Vagina (tissue), 2 donors: ENCODE data around the gene RASGRP2. TPM values are rescaled to one million over a fixed set of nuclear protein-coding genes. Genes with fewer than 3 reads are reported as not detected.

Source experiments
- DNase-seq, 2 donors: peaks; one replicate each; pipeline ENCODE4 v3.0.0-alpha.2; 2017; ENCODE audit errors: extremely low spot score in 2 of 2
- H3K27ac ChIP-seq: fragments of 200-600 bp; sonication (generic); one replicate; pipeline ENCODE4 v1.5.1; 2019
- H3K27me3 ChIP-seq: fragments of 200-600 bp; sonication (generic); one replicate; pipeline ENCODE4 v1.5.1; 2019
- H3K36me3 ChIP-seq, 2 donors: fragments of 200-600 bp; sonication (generic); one replicate each; pipeline ENCODE4 v1.5.1; 2017 to 2019
- H3K4me1 ChIP-seq: fragments of 200-600 bp; sonication (generic); one replicate; pipeline ENCODE4 v1.5.1; 2019
- H3K4me3 ChIP-seq, 2 donors: fragments of 200-600 bp; sonication (generic); 1 replicate in 1 of 2; 2 replicates in 1 of 2; pipeline ENCODE4 v1.5.1; 2016 to 2019
- H3K9me3 ChIP-seq: fragments of 200-600 bp; sonication (generic); one replicate; pipeline ENCODE4 v1.5.1; 2019
- CTCF ChIP-seq, 3 experiments: fragments of 450-650 bp in 2 of 3; fragments of 200-600 bp in 1 of 3; sonication (generic) in 1 of 3; IDR thresholded peaks; one replicate each; pipeline ENCODE4 v1.5.1; 2017 to 2019; ENCODE audit warnings: antibody characterized with exemption in 3 of 3, mild to moderate bottlenecking in 2 of 3, moderate library complexity in 2 of 3
- POLR2A ChIP-seq, 2 donors: fragments of 450-650 bp; IDR thresholded peaks; one replicate each; pipeline ENCODE4 v1.6.1; 2017; ENCODE audit warnings: antibody characterized with exemption in 2 of 2, mild to moderate bottlenecking in 2 of 2, moderate library complexity in 2 of 2
- POLR2AphosphoS5 ChIP-seq, 2 donors: sonication (generic); formaldehyde crosslinking; IDR thresholded peaks; one replicate each; pipeline ENCODE4 v1.9.0; 2017; ENCODE audit warnings: antibody characterized with exemption in 2 of 2, mild to moderate bottlenecking in 2 of 2, low read depth in 1 of 2; ENCODE audit not compliant: insufficient read depth in 1 of 2
- intact Hi-C: fragments of 100-400 bp; cut with DNase I; formaldehyde crosslinking; loops from one replicate; pipeline ENCODE4 v1.15.1; 2023
- total RNA-seq: library from RNA; depleted of rRNA; stranded (reverse); fragments of >200 nt; gene quantifications from one replicate; pipeline ENCODE4 v1.2.3, GENCODE V29; 2016

The RASGRP2 gene
- total RNA-seq, 1 donor from 2014 or later = 27.5 TPM

GRCh38 chr11:64711956-64712362 is 32.0 kb downstream of the RASGRP2 start:
- Histone ChIP-seq H3K4me3 (no peak overlapping the region), H3K9me3 (no peaks in the 10 kb centered on the region), H3K27ac (no peak overlapping the region), H3K4me1 (peaks cover 9% of the 10 kb centered on the region), H3K27me3 (peaks cover 11% of the 10 kb centered on the region), H3K36me3 (no peaks in the 10 kb centered on the region)
- intact Hi-C loops = no loop called here
- DNase-seq = no peak
- TF ChIP-seq CTCF (IDR thresholded peaks at IDR 0.05) = no peak
- no peak for TF ChIP-seq POLR2AphosphoS5 (IDR thresholded peaks at IDR 0.05; ENCODE audit: insufficient read depth in 1 of 2, low read depth in 1 of 2)
- no peak for TF ChIP-seq POLR2A (IDR thresholded peaks at IDR 0.05)

- TF ChIP-seq POLR2A (IDR thresholded peaks at IDR 0.05) = no peak
- no peak for TF ChIP-seq POLR2AphosphoS5 (IDR thresholded peaks at IDR 0.05; ENCODE audit: insufficient read depth in 1 of 2, low read depth in 1 of 2)
- no peak for TF ChIP-seq CTCF (IDR thresholded peaks at IDR 0.05)
- Histone ChIP-seq H3K9me3 (no peaks in the 10 kb centered on the region), H3K4me3 (no peak overlapping the region), H3K27me3 (peaks cover 11% of the 10 kb centered on the region), H3K4me1 (peaks cover 9% of the 10 kb centered on the region), H3K27ac (no peak overlapping the region), H3K36me3 (no peaks in the 10 kb centered on the region)
- intact Hi-C loops = no loop called here
- no peak for DNase-seq
These were observed 32.6 kb downstream of the RASGRP2 start for GRCh38 chr11:64711138-64711955.

GRCh38 chr11:64710418-64711137 is 33.4 kb downstream of the RASGRP2 start:
- Histone ChIP-seq H3K9me3 (no peaks in the 10 kb centered on the region), H3K36me3 (no peaks in the 10 kb centered on the region), H3K4me1 (peaks cover 9% of the 10 kb centered on the region), H3K27me3 (peaks cover 11% of the 10 kb centered on the region), H3K4me3 (no peak overlapping the region), H3K27ac (no peak overlapping the region)
- no peak for DNase-seq
- intact Hi-C loops = no loop called here
- TF ChIP-seq CTCF (IDR thresholded peaks at IDR 0.05) (no peak), POLR2AphosphoS5 (IDR thresholded peaks at IDR 0.05; ENCODE audit: insufficient read depth in 1 of 2, low read depth in 1 of 2) (no peak), POLR2A (IDR thresholded peaks at IDR 0.05) (no peak)

GRCh38 chr11:64705501-64705900 is 38.4 kb downstream of the RASGRP2 start:
- no peaks in the 10 kb centered on the region for H3K27me3 ChIP-seq

More at GRCh38 chr11:64705501-64705900, 38.4 kb downstream of the RASGRP2 start:
- Histone ChIP-seq H3K4me3 (no peak overlapping the region), H3K27ac (no peak overlapping the region), H3K4me1 (no peaks in the 10 kb centered on the region), H3K9me3 (no peaks in the 10 kb centered on the region), H3K36me3 (no peaks in the 10 kb centered on the region)
- no peak for TF ChIP-seq CTCF (IDR thresholded peaks at IDR 0.05)
- no peak for TF ChIP-seq POLR2AphosphoS5 (IDR thresholded peaks at IDR 0.05; ENCODE audit: insufficient read depth in 1 of 2, low read depth in 1 of 2)
- TF ChIP-seq POLR2A (IDR thresholded peaks at IDR 0.05) = no peak
- intact Hi-C loops = no loop called here
- no peak for DNase-seq
